ENCODE data around the gene CRB2.

CRB2 gene

GRCh38 chr9:123377211-123377971, 21.4 kb downstream of the CRB2 start:
- DNase-seq: no peak

- no peak for DNase-seq
Observed at GRCh38 chr9:123378025-123378424, 22.0 kb downstream of the CRB2 start.

- peak in 1 of 51 donors; percentile 19 for DNase-seq
Observed at GRCh38 chr9:123378956-123379660, 23.1 kb downstream of the CRB2 start.

- no peak for DNase-seq
Observed at GRCh38 chr9:123380852-123381705, 25.1 kb downstream of the CRB2 start.

- DNase-seq: peak in 25 of 51 donors; percentile 25 to 71 (median 57)
Observed at GRCh38 chr9:123382653-123383511, 26.9 kb downstream of the CRB2 start.

- DNase-seq: no peak
Observed at GRCh38 chr9:123383512-123384170, 27.6 kb downstream of the CRB2 start.

GRCh38 chr9:123387686-123388085, 31.7 kb downstream of the CRB2 start:
- DNase-seq: no peak

GRCh38 chr9:123389070-123389469, 33.1 kb downstream of the CRB2 start:
- DNase-seq: no peak

- no peak for DNase-seq
Observed at GRCh38 chr9:123389698-123390097, 33.7 kb downstream of the CRB2 start.

GRCh38 chr9:123390337-123391135, 34.5 kb downstream of the CRB2 start:
- no peak for DNase-seq

GRCh38 chr9:123391233-123391632, 35.2 kb downstream of the CRB2 start:
- no peak for DNase-seq

- no peak for DNase-seq
Observed at GRCh38 chr9:123391946-123392345, 35.9 kb downstream of the CRB2 start.

GRCh38 chr9:123392802-123393201, 36.8 kb downstream of the CRB2 start:
- DNase-seq: no peak

- DNase-seq: no peak
Observed at GRCh38 chr9:123394291-123395235, 38.6 kb downstream of the CRB2 start.

- DNase-seq: no peak
Observed at GRCh38 chr9:123395276-123395688, 39.3 kb downstream of the CRB2 start.

- no peak for DNase-seq
Observed at GRCh38 chr9:123395689-123396511, 39.9 kb downstream of the CRB2 start.

GRCh38 chr9:123397975-123398374, 42.0 kb downstream of the CRB2 start:
- no peak for DNase-seq

Data from hypothalamus (tissue), 51 donors.